A549 (cell line): ENCODE data around the gene OTOP2. TPM values are rescaled to one million over a fixed set of nuclear protein-coding genes. Genes with fewer than 3 reads are reported as not detected.
A peak's percentile ranks its signal among the peaks of the same experiment; 100 is the strongest.

Source experiments
- ATAC-seq, 2 experiments: fragments of 200-7000 bp in 1 of 2; fragments of >200 bp in 1 of 2; cut with Nextera tagmentation in 1 of 2; cut with Tn5 transposase in 1 of 2; 3 replicates each; pipeline versions ENCODE4 v1.8.0 to v1.9.1; 2018 to 2020; ENCODE audit warnings: mild to moderate bottlenecking in 1 of 2, moderate library complexity in 1 of 2
- CTCF ChIA-PET: fragments of 300-600 bp; sonication (Branson Sonifier 250); formaldehyde crosslinking; extraction: SDS; loops from one replicate; lab custom pipeline; 2021; ENCODE audit warnings: antibody characterized with exemption, inconsistent platforms; lab: Yijun Ruan, JAX
- POLR2A ChIA-PET: fragments of 350-600 bp; formaldehyde crosslinking; extraction: SDS; loops from one replicate; lab custom pipeline; 2021; ENCODE audit warnings: antibody characterized with exemption, inconsistent platforms; lab: Yijun Ruan, JAX
- DNase-seq, 2 experiments: peaks; one replicate each; pipeline versions ENCODE4 v3.0.0 to v3.0.0-alpha.2; 2011 to 2016; ENCODE audit warnings: low read depth in 1 of 2, low spot score in 1 of 2
- FAIRE-seq: peaks from 2 replicates; lab custom pipeline; 2011; peaks lifted over from hg19 to GRCh38; lab: Jason Lieb, UNC
- H3K27ac ChIP-seq, 2 experiments: fragments of >200 bp; sonication (Bioruptor Twin); formaldehyde crosslinking; 3 replicates each; pipeline ENCODE4 v1.5.1; 2016 to 2017
- H3K4me1 ChIP-seq: fragments of >200 bp; sonication (Bioruptor Twin); formaldehyde crosslinking; 3 replicates; pipeline ENCODE4 v1.6.1; 2016
- H3K4me2 ChIP-seq: fragments of >200 bp; sonication (Bioruptor Twin); formaldehyde crosslinking; 3 replicates; pipeline ENCODE4 v1.6.1; 2016
- H3K4me3 ChIP-seq: fragments of >200 bp; sonication (Bioruptor Twin); formaldehyde crosslinking; 3 replicates; pipeline ENCODE4 v1.5.1; 2016
- H3K9me3 ChIP-seq: fragments of >200 bp; sonication (Bioruptor Twin); formaldehyde crosslinking; 3 replicates; pipeline ENCODE4 v1.6.1; 2016
- BCL3 ChIP-seq: fragments of >200 bp; sonication (Bioruptor Twin); formaldehyde crosslinking; IDR thresholded peaks from 3 replicates; pipeline ENCODE4 v1.6.1; 2016
- CHD2 ChIP-seq: fragments of 150-350 bp; IDR thresholded peaks from 2 replicates; pipeline ENCODE4 v1.6.1; 2014; ENCODE audit warnings: low read length; ENCODE audit not compliant: partially characterized antibody
- CHD4 ChIP-seq: fragments of 200-600 bp; sonication (generic); IDR thresholded peaks from 2 replicates; pipeline ENCODE4 v1.6.1; 2016; ENCODE audit warnings: antibody characterized with exemption, mild to moderate bottlenecking, borderline replicate concordance
- CTCF ChIP-seq: fragments of >200 bp; sonication (Bioruptor Twin); formaldehyde crosslinking; IDR thresholded peaks from 3 replicates; pipeline ENCODE4 v1.5.1; 2016
- EHMT2 ChIP-seq: fragments of 200-600 bp; sonication (generic); IDR thresholded peaks from 2 replicates; pipeline ENCODE4 v1.6.1; 2016; ENCODE audit warnings: antibody characterized with exemption, low read depth, mild to moderate bottlenecking, moderate library complexity
- ELK1 ChIP-seq: fragments of 150-350 bp; IDR thresholded peaks from 2 replicates; pipeline ENCODE4 v1.6.1; 2014; ENCODE audit warnings: low read depth, mild to moderate bottlenecking, low read length
- EP300 ChIP-seq, 2 experiments: fragments of >200 bp; sonication (Bioruptor Twin); formaldehyde crosslinking; IDR thresholded peaks; 2 replicates in 1 of 2; 3 replicates in 1 of 2; pipeline ENCODE4 v1.6.1; 2016 to 2017
- FOSL2 ChIP-seq, 2 experiments: fragments of 450-650 bp in 1 of 2; fragments of >200 bp in 1 of 2; sonication (Bioruptor Twin) in 1 of 2; formaldehyde crosslinking; IDR thresholded peaks; 2 replicates each; pipeline versions ENCODE4 v1.5.0 to v1.6.1; 2016 to 2020; ENCODE audit warnings: mild to moderate bottlenecking in 1 of 2, moderate library complexity in 1 of 2
- FOXS1 ChIP-seq: fragments of 250-450 bp; sonication (Bioruptor Pico); IDR thresholded peaks from 2 replicates; pipeline ENCODE4 v1.5.0; 2020; ENCODE audit warnings: mild to moderate bottlenecking, moderate library complexity
- GATA3 ChIP-seq: IDR thresholded peaks from 2 replicates; pipeline ENCODE4 v1.6.1; 2012; ENCODE audit warnings: borderline replicate concordance
- HOXA7 ChIP-seq: fragments of 250-450 bp; sonication (Bioruptor Pico); IDR thresholded peaks from 2 replicates; pipeline ENCODE4 v1.5.0; 2020; ENCODE audit warnings: mild to moderate bottlenecking, moderate library complexity
- HOXB13 ChIP-seq: fragments of 250-450 bp; sonication (Bioruptor Pico); IDR thresholded peaks from 2 replicates; pipeline ENCODE4 v1.5.0; 2020; ENCODE audit warnings: low read depth, mild to moderate bottlenecking, moderate library complexity
- HOXB5 ChIP-seq: fragments of 250-450 bp; sonication (Bioruptor Pico); IDR thresholded peaks from 2 replicates; pipeline ENCODE4 v1.5.0; 2020; ENCODE audit warnings: mild to moderate bottlenecking, moderate library complexity
- JUNB ChIP-seq: fragments of >200 bp; sonication (Bioruptor Twin); formaldehyde crosslinking; IDR thresholded peaks from 2 replicates; pipeline ENCODE4 v1.6.1; 2016
- MAZ ChIP-seq: fragments of 150-350 bp; IDR thresholded peaks from 2 replicates; pipeline ENCODE4 v1.6.1; 2014; ENCODE audit warnings: antibody characterized with exemption, low read depth, low read length, borderline replicate concordance
- MYC ChIP-seq: IDR thresholded peaks from 2 replicates; pipeline ENCODE4 v1.6.1; 2012; ENCODE audit warnings: mild to moderate bottlenecking, inconsistent platforms, low read length, improper control_type of control experiment, borderline replicate concordance
- NR3C1 ChIP-seq: fragments of >200 bp; sonication (Bioruptor Twin); formaldehyde crosslinking; IDR thresholded peaks from 3 replicates; pipeline ENCODE4 v1.6.1; 2017
- PHF8 ChIP-seq: fragments of 200-600 bp; sonication (generic); IDR thresholded peaks from 2 replicates; pipeline ENCODE4 v1.6.1; 2016; ENCODE audit warnings: low read depth, mild to moderate bottlenecking, antibody characterized with exemption, moderate library complexity, borderline replicate concordance
- POLR2AphosphoS2 ChIP-seq: conservative IDR thresholded peaks from 2 replicates; pipeline ENCODE4 v1.6.1; 2012; ENCODE audit warnings: low read length, improper control_type of control experiment, inconsistent platforms
- RARB ChIP-seq: fragments of 250-450 bp; sonication (Bioruptor Pico); IDR thresholded peaks from 2 replicates; pipeline ENCODE4 v1.8.0; 2021; ENCODE audit warnings: mild to moderate bottlenecking, moderate library complexity
- RCOR1 ChIP-seq: fragments of 150-350 bp; IDR thresholded peaks from 2 replicates; pipeline ENCODE4 v1.6.1; 2014; ENCODE audit warnings: antibody characterized with exemption, low read length, low read depth
- SMC3 ChIP-seq: fragments of >200 bp; sonication (Bioruptor Twin); formaldehyde crosslinking; IDR thresholded peaks from 3 replicates; pipeline ENCODE4 v1.6.1; 2018; ENCODE audit warnings: inconsistent platforms
- SREBF2 ChIP-seq: fragments of 450-650 bp; IDR thresholded peaks from 2 replicates; pipeline ENCODE4 v1.6.1; 2014; ENCODE audit warnings: mild to moderate bottlenecking, moderate library complexity
- TFCP2L1 ChIP-seq: fragments of 250-450 bp; sonication (Bioruptor Pico); IDR thresholded peaks from 2 replicates; pipeline ENCODE4 v1.5.0; 2021; ENCODE audit warnings: mild to moderate bottlenecking
- TP53 ChIP-seq: fragments of 250-450 bp; sonication (Bioruptor Pico); IDR thresholded peaks from 2 replicates; pipeline ENCODE4 v1.5.0; 2021; ENCODE audit warnings: mild to moderate bottlenecking, moderate library complexity
- USF2 ChIP-seq: fragments of 450-650 bp; IDR thresholded peaks from 2 replicates; pipeline ENCODE4 v1.6.1; 2014; ENCODE audit warnings: antibody characterized with exemption
- ZC3H11A ChIP-seq: fragments of 450-650 bp; IDR thresholded peaks from 2 replicates; pipeline ENCODE4 v1.6.1; 2014; ENCODE audit warnings: antibody characterized with exemption, mild to moderate bottlenecking
- ZFP36 ChIP-seq: fragments of 450-650 bp; IDR thresholded peaks from 2 replicates; pipeline ENCODE4 v1.6.1; 2014; ENCODE audit warnings: borderline replicate concordance; ENCODE audit not compliant: partially characterized antibody
- ZSCAN20 ChIP-seq: fragments of 250-450 bp; sonication (Bioruptor Pico); IDR thresholded peaks from 2 replicates; pipeline ENCODE4 v1.8.0; 2022; ENCODE audit warnings: mild to moderate bottlenecking, moderate library complexity
- WGBS: methylation state at CpG from one replicate; pipeline ENCODE4 v1.1.6; 2017; ENCODE audit errors: missing lambda C conversion rate; 5-methylcytosine and 5-hydroxymethylcytosine counted together
- polyA plus RNA-seq, 4 experiments: library from polyadenylated mRNA; depleted of rRNA in 3 of 4; stranded (reverse); fragments of >200 nt; fragmentation: RNase III in 1 of 4; extraction: RNeasy Plus Mini Kit Qiagen cat#74134 plus additional on column Dnase treatment in 1 of 4; gene quantifications; 2 replicates in 3 of 4; 3 replicates in 1 of 4; pipeline ENCODE4 v1.2.3, GENCODE V29; 2011 to 2017

Gene OTOP2
- polyA plus RNA-seq, 2 of the 4 experiments (the other 2 are of a cell fraction) = 0.06 TPM; not detected in 1

GRCh38 chr17:74925242-74925641 is 1.2 kb downstream of the OTOP2 start (continued):
- no peak for TF ChIP-seq PHF8
- TF ChIP-seq FOXS1 (CRISPR knock-in tag) = no peak
- TF ChIP-seq TFCP2L1 (CRISPR knock-in tag) = no peak
- TF ChIP-seq CHD4 = no peak
- no peak for TF ChIP-seq ZC3H11A
- no peak for TF ChIP-seq RCOR1
- no peak for TF ChIP-seq RARB (CRISPR knock-in tag)
- no peak for TF ChIP-seq SREBF2
- no peak for TF ChIP-seq NR3C1
- no peak for TF ChIP-seq EP300 (IDR thresholded peaks at IDR 0.05)
- TF ChIP-seq CTCF = no peak

GRCh38 chr17:74928786-74929185 is 4.7 kb downstream of the OTOP2 start:
- CTCF ChIA-PET = interaction anchor here (0.5 to 42.0 kb wide), 6 partner anchors 7 to 342 kb away, joined by 3 to 1448 read pairs (median 5); partner anchors contain the start of genes HID1, MIF4GD, OTOP2 and USH1G

GRCh38 chr17:74930535-74931036 is 6.5 kb downstream of the OTOP2 start:
- Histone ChIP-seq H3K4me2 (no peak overlapping the region), H3K9me3 (no peaks in the 10 kb centered on the region), H3K4me3 (no peak overlapping the region), H3K4me1 (peaks cover 12% of the 10 kb centered on the region; the same call in 2 of the 3 replicates), H3K27ac (peak overlapping the region in 1 of 2 experiments; percentile 24; a peak in 1 of 6 replicates)
- no peak for DNase-seq
- CTCF ChIA-PET = interaction anchor here (1.0 to 42.0 kb wide), 4 partner anchors 8 to 82 kb away, joined by 3 to 1448 read pairs (median 46); partner anchors contain the start of genes HID1, MRPL58, OTOP2 and USH1G
- FAIRE-seq = no peak
- WGBS = 93% methylated on average over 24 of the region's 24 CpGs
- POLR2A ChIA-PET = no interaction called here
- no peak for ATAC-seq
- TF ChIP-seq USF2 (no peak), SREBF2 (no peak), RARB (CRISPR knock-in tag) (no peak), FOSL2 (IDR thresholded peaks at IDR 0.05) (no peak), FOSL2 (CRISPR knock-in tag; IDR thresholded peaks at IDR 0.05) (no peak), BCL3 (no peak), JUNB (no peak), HOXA7 (CRISPR knock-in tag) (no peak), ZSCAN20 (no peak), POLR2AphosphoS2 (no peak), ELK1 (no peak), CHD2 (no peak), ZFP36 (no peak), PHF8 (no peak), MAZ (no peak), SMC3 (no peak)

More at GRCh38 chr17:74928786-74929185, 4.7 kb downstream of the OTOP2 start:
- Histone ChIP-seq H3K4me2 (no peak overlapping the region), H3K9me3 (no peaks in the 10 kb centered on the region), H3K27ac (no peak overlapping the region), H3K4me3 (no peak overlapping the region), H3K4me1 (peaks cover 15% of the 10 kb centered on the region; the same call in 2 of the 3 replicates)
- TF ChIP-seq POLR2AphosphoS2 (no peak), BCL3 (no peak), GATA3 (no peak), HOXB13 (CRISPR knock-in tag) (no peak), TP53 (CRISPR knock-in tag) (no peak), EHMT2 (no peak), MYC (no peak), EP300 (IDR thresholded peaks at IDR 0.05) (no peak), CHD2 (no peak), HOXB5 (CRISPR knock-in tag) (no peak)
- FAIRE-seq = no peak
- 65% methylated on average over 6 of the region's 6 CpGs for WGBS
- ATAC-seq = no peak
- DNase-seq = no peak
- POLR2A ChIA-PET = no interaction called here
